EH (cell line): ENCODE data around the gene MAGI1.

Source experiments
- DNase-seq: peaks from one replicate; pipeline ENCODE4 v3.0.0-alpha.2; 2015; ENCODE audit warnings: low read depth

MAGI1 gene

GRCh38 chr3:65665915-65666314 is 372.8 kb downstream of the MAGI1 start:
- DNase-seq, result peak; percentile 34

GRCh38 chr3:65664931-65665330 is 373.8 kb downstream of the MAGI1 start:
- DNase-seq, result no peak

- DNase-seq, result peak; percentile 8
Measured at GRCh38 chr3:65664446-65664845, 374.3 kb downstream of the MAGI1 start.

GRCh38 chr3:65662095-65662494 is 376.6 kb downstream of the MAGI1 start:
- DNase-seq, result no peak

GRCh38 chr3:65660000-65660598 is 378.6 kb downstream of the MAGI1 start:
- no peak for DNase-seq

- no peak for DNase-seq
Measured at GRCh38 chr3:65659396-65659795, 379.3 kb downstream of the MAGI1 start.

GRCh38 chr3:65658401-65658800 is 380.3 kb downstream of the MAGI1 start:
- DNase-seq, result no peak

GRCh38 chr3:65655061-65655460 is 383.7 kb downstream of the MAGI1 start:
- DNase-seq, result no peak

- no peak for DNase-seq
Measured at GRCh38 chr3:65653731-65654130, 385.0 kb downstream of the MAGI1 start.

- no peak for DNase-seq
Measured at GRCh38 chr3:65650247-65650646, 388.5 kb downstream of the MAGI1 start.

GRCh38 chr3:65647369-65647768 is 391.3 kb downstream of the MAGI1 start:
- no peak for DNase-seq

- no peak for DNase-seq
Measured at GRCh38 chr3:65642883-65643282, 395.8 kb downstream of the MAGI1 start.

- DNase-seq, result no peak
Measured at GRCh38 chr3:65641777-65642176, 396.9 kb downstream of the MAGI1 start.

- DNase-seq, result no peak
Measured at GRCh38 chr3:65641045-65641444, 397.7 kb downstream of the MAGI1 start.

- DNase-seq, result no peak
Measured at GRCh38 chr3:65639444-65639843, 399.3 kb downstream of the MAGI1 start.

- no peak for DNase-seq
Measured at GRCh38 chr3:65638301-65638700, 400.4 kb downstream of the MAGI1 start.

GRCh38 chr3:65636326-65636725 is 402.4 kb downstream of the MAGI1 start:
- DNase-seq, result no peak

GRCh38 chr3:65635657-65636056 is 403.1 kb downstream of the MAGI1 start:
- DNase-seq, result no peak

- no peak for DNase-seq
Measured at GRCh38 chr3:65633018-65633638, 405.6 kb downstream of the MAGI1 start.

GRCh38 chr3:65632414-65632813 is 406.3 kb downstream of the MAGI1 start:
- no peak for DNase-seq

GRCh38 chr3:65628978-65629377 is 409.7 kb downstream of the MAGI1 start:
- DNase-seq, result peak; percentile 12

GRCh38 chr3:65627062-65627461 is 411.7 kb downstream of the MAGI1 start:
- DNase-seq, result peak; percentile 57

GRCh38 chr3:65625305-65625704 is 413.4 kb downstream of the MAGI1 start:
- no peak for DNase-seq

GRCh38 chr3:65623362-65623761 is 415.4 kb downstream of the MAGI1 start:
- no peak for DNase-seq
